ENCODE results near the gene ST7. TPM values are rescaled to one million over a fixed set of nuclear protein-coding genes. Genes with fewer than 3 reads are reported as not detected.
"Not testable (repeated sequence)": the region's sequence is repeated elsewhere in the genome, so short reads cannot be mapped to it uniquely, and the experiment has no call there.

ST7 gene
- total and polyA plus RNA-seq, 2 of the 8 experiments (the other 6 are each of a cell fraction or from before 2014, with no cell fraction given), result 16.3 to 18.0 TPM

GRCh38 chr7:116970238-116970910, 17.1 kb downstream of the ST7 start (continued):
- TF ChIP-seq SUZ12 (IDR thresholded peaks at IDR 0.05; ENCODE audit: low read length) (no peak), PHF8 (conservative IDR thresholded peaks at IDR 0.05; ENCODE audit: low read depth, low read length) (no peak)

DNA sequence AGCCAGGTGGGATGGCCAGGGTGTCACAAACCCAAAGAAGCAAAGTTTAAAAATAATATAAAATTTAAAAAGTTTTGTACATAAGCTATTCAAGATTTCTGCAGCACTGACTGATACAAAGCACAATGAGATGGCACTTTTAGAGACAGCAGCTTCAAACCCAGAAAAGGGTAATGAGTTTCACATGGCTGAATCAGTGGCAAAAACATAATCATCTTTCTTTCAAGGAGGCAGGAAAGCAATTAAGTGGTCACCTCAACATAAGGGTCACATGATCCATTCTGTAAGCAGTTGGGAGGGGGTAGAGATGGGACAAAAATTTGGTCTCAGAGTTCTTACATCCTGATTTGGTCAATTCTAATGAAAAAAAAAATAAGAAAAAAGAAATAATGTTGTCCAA, 17.9 kb downstream of the ST7 start:
- H2BK20ac ChIP-seq (ENCODE audit: low read length); H2BK5ac ChIP-seq (ENCODE audit: low read depth, low read length); FAIRE-seq; H3K23me2 ChIP-seq (ENCODE audit: low read depth, low read length); H4K5ac ChIP-seq (ENCODE audit: insufficient read length, low read depth, low read length); H2BK15ac ChIP-seq (ENCODE audit: low read length); H3K79me1 ChIP-seq (ENCODE audit: low read depth, low read length); H3K23ac ChIP-seq (ENCODE audit: insufficient read length); H2AFZ ChIP-seq (ENCODE audit: low read length); H3K18ac ChIP-seq (ENCODE audit: extremely low read depth, low read length); H3K36me3 ChIP-seq (ENCODE audit: control insufficient read depth in 2 of 4, insufficient read depth in 4 of 4, low read length in 3 of 4); H3K14ac ChIP-seq (ENCODE audit: insufficient read length); H3K4me3 ChIP-seq (ENCODE audit: extremely low read depth in 1 of 4, insufficient read depth in 2 of 4, low read depth in 3 of 4, low read length in 4 of 4); H2AK5ac ChIP-seq (ENCODE audit: low read depth, low read length); H4K91ac ChIP-seq (replicated peaks; ENCODE audit: insufficient read length, low read length); H3K27ac ChIP-seq (ENCODE audit: low read depth, low read length); H2BK120ac ChIP-seq (replicated peaks; ENCODE audit: low read depth, low read length); H4K20me1 ChIP-seq (replicated peaks in 1 of 2; ENCODE audit: control insufficient read depth in 1 of 2, insufficient read depth in 2 of 2, low read length in 2 of 2); H4K8ac ChIP-seq (ENCODE audit: extremely low read depth, insufficient read depth, low read length); H3K9me3 ChIP-seq (ENCODE audit: insufficient read depth in 2 of 2, low read depth in 1 of 2, low read length in 1 of 2); H3K4ac ChIP-seq (replicated peaks; ENCODE audit: insufficient read length, low read depth, low read length); DNase-seq (ENCODE audit: low read depth in 1 of 2, low spot score in 2 of 2); H3K9ac ChIP-seq (replicated peaks in 1 of 4; ENCODE audit: extremely low read depth in 1 of 4, low read depth in 3 of 4, low read length in 3 of 4); H3K56ac ChIP-seq (replicated peaks; ENCODE audit: insufficient read length, low read depth, low read length); H2BK12ac ChIP-seq (ENCODE audit: low read depth, low read length); H3K27me3 ChIP-seq (replicated peaks in 1 of 4; ENCODE audit: control insufficient read depth in 3 of 4, extremely low read depth in 1 of 4, insufficient read depth in 3 of 4, low read length in 3 of 4): not testable (repeated sequence)
- Histone ChIP-seq H3K4me2 (ENCODE audit: insufficient read depth in 1 of 2, low read depth in 2 of 2, low read length in 2 of 2) (0 out of 4 replicates have a peak overlapping the region, but pooled peaks of 1 of the 2 experiments have one; percentile 20), H3K4me1 (replicated peaks in 1 of 4; ENCODE audit: control insufficient read depth in 3 of 4, insufficient read depth in 4 of 4, low read length in 3 of 4) (peaks cover 4 to 18% (median 12%) of the 10 kb centered on the region in 4 experiments; a peak in 4 of 7 replicates), H3K79me2 (ENCODE audit: control insufficient read depth in 1 of 2, insufficient read depth in 2 of 2, low read length in 2 of 2) (peaks cover 0 to 26% of the 10 kb centered on the region in 2 experiments; a peak in 2 of 4 replicates)
- ChIA-PET CTCF (ENCODE audit: partially characterized antibody) (interaction anchor here (0.6 to 4.5 kb wide), 10 partner anchors 14 to 943 kb away, joined by 3 to 50 read pairs (median 4); no protein-coding TSS in a partner anchor), POLR2A (ENCODE audit: partially characterized antibody) (interaction anchor here (6.7 kb wide), 1 partner anchor 18 kb away, joined by 34 read pairs; the partner anchor contains the start of gene ST7)

All from H1 (cell line).